ENCODE data around the gene UAP1.

UAP1 gene

DNA sequence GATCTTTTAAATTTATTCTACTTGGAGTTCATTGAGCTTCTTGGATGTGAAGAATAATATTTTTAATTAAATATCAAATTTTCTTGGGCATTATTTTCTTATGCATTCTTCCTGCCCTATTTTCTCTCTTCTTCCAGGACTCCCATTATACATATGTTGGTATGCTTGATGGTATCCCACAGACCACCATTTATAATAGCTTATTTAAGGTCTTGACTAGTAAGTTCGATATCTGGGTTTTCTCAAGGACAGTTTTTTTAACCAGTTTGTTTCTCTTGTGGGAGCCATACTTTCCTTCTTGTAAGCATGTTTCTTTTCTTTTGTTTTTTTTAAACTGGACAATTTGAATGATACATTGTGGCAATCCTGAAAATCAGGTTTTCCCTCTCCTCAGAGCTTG lies 55.3 kb downstream of the UAP1 start:
- DNase-seq (ENCODE audit: low read depth), result no peak

DNA sequence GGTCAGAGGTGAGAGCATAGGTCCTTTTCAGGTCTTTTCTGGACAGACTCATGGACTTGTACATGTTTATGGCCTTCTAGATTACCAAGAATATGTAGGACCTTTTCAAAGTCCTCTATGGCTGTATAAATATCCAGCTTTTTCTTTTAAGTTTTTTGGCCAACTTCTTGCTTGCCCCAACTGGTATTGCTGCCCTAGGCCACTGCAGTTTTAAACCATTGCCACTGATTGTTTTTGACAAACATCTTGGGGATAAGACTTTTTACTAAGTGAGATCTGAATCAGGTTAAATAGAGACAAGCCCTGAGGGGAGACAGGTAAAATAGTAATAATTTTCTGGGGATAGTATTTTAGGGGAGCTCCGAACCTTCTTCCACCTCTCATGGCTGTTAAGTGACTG lies 56.0 kb downstream of the UAP1 start:
- DNase-seq (ENCODE audit: low read depth), result no peak

DNA sequence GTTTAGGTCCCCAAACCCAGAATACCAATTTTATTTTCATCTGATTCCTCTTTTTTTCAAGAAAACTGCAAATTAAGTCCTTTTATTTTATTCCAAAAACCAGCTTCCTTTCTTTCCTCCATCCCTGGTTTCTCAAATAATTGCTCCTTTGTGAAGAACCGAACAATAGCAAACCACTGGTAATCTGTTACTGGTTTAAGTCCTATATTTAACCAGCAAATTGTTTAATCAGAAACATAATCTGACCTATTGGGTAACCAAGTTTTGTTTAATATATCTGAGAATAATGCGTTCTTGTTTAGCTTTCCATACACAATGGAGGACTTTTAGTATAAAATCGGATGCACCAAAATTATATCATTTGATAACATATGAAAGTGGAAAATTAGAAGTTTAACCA lies 57.6 kb downstream of the UAP1 start:
- DNase-seq (ENCODE audit: low read depth), result no peak

DNA sequence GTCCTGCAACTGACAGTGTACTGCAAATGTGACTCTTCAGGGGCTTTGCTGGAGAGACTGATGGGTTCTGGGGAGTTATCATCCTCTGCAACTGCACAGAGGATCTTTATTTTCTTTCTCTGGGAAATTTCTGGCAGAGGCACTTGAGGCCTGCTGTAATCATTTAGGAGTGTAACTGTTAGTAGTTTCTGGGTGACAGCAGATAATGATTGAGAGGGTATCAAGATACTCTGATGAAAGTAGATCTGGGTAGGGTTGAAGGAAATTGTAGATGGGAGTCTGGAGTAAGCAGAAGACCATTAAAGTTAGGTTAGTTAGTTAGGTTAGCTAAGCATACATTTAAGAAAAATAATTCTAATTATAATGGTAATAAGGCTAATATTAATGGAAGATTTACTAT lies 59.7 kb downstream of the UAP1 start:
- no peak for DNase-seq (ENCODE audit: low read depth)

DNA sequence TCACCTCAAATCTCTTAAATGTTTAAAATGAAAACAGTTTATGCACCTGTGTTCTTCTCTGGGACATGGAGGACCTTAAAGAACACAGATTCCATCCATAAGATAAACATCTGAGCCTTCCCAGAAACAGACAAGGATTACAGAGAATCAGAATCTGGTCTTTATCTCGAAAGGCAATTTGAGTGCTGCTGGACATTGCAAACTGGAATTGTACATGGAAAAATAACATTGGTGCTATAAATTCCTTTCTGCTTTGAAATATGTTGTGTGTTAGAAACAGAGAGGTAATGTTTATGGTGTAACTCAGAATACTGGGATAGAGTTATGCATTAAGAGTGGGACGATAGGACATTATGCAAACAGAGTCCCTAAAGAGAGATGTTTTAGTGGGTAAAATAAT lies 64.2 kb downstream of the UAP1 start:
- DNase-seq (ENCODE audit: low read depth), result no peak

DNA sequence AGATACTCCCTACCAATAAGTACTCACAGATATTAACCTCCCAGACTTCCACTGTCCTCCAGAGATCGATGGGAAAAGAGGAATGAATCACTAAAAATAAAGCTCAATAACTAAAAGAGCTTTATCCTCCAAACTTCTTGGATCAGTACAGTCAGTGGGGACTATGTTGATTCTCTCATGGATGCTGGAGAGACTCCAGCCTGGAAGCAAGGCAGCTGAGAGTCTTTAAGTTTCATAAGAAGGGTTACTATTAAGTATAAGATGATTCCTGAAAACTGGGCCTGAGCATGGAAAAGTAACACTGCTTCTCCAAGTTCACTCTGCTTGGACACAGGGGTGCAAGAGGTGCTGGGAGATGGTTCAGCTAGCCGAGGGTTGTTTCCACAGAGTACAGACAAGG lies 64.6 kb downstream of the UAP1 start:
- no peak for DNase-seq (ENCODE audit: low read depth)

DNA sequence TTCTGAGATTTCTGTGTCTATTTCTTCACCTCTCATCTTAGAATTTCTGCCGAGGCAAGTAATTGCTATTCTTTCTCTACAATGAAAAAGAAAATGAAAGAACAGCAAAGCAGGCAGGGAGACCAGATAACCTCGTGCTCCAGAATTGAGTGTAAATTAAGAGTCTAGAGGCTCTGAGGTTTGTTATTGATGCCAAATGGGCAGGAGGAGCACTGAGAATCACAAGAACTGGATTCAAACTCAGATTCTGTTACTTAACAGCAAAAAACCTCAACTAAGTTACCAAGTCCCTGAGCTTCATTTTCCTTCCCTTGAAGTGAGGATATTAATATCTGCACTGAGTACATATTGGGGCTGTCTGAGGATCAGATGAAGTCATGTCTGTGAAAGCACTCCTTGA lies 65.2 kb downstream of the UAP1 start:
- DNase-seq (ENCODE audit: low read depth), result no peak

DNA sequence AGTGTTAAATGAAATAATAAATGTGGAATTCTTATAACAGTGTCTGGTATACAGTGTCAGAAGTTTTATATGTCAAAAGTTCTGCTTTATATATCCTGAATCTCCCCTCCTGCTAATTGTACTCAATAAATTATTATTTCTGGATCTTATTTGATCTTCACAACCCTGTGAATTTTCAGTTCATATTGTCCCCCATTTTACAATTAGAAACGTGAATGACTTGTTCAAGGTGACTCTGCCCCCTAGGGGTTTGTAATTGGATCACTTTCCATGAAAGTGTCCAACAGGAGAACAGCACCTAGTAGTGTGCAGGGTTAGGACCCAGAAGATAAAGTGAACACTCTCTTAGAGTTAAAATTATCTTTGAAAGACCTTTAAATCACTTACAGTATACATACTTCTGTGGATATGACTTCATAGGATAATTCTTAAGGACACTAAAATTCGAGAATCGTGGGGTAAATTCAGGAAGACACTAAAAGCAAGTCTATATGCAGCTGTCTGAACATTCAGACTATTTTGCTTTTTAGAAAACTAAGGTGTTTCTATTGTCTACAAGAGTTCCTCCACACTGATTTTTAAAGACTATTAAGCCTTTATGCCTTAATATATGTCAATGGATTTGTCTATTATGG lies 66.3 kb downstream of the UAP1 start:
- DNase-seq (ENCODE audit: low read depth), result no peak

DNA sequence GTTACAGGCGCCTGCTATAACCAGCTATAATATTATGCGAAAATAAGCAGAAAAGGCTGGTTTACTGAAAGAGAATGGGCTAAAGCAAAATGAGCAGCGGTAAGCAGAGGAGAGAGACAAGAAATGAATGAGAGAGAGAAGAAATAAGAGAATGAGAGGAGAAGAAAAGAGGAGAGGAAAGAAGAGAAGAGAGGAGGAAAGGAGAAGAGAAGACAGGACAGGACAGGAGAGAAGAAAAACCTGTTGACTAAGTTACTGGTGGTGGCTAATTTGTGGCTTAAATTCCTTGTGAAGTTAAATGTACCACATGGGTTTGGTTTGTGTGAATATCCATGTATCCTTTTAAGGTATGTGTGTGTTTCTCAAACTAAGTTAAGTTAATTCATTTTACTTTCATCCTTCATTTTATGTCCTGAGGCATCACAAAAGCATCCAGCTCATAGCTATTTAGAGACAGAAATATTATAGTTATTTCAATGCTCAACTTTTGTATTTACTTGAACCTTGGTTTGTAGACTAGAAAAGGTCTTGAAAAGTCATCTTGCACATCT lies 67.6 kb downstream of the UAP1 start:
- no peak for DNase-seq (ENCODE audit: low read depth)

DNA sequence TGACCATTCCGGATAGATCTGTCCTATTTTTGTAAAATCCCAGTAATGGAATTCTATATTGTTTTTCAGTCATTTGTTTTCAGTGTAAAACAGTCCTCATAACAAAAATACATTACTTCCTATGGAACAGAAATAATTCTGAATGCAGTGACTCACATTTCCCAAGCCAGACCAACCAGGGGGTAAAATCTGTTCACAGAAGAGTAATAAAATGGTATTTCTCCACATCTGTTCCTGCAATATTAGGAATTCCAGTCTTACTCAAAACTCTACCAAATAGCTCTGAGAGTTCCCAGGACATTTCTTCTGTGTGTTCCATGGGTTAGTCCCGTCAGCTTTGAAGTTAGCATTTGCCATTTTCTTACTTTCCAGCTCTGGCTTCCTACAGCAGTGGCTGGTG lies 68.1 kb downstream of the UAP1 start:
- DNase-seq (ENCODE audit: low read depth), result no peak

DNA sequence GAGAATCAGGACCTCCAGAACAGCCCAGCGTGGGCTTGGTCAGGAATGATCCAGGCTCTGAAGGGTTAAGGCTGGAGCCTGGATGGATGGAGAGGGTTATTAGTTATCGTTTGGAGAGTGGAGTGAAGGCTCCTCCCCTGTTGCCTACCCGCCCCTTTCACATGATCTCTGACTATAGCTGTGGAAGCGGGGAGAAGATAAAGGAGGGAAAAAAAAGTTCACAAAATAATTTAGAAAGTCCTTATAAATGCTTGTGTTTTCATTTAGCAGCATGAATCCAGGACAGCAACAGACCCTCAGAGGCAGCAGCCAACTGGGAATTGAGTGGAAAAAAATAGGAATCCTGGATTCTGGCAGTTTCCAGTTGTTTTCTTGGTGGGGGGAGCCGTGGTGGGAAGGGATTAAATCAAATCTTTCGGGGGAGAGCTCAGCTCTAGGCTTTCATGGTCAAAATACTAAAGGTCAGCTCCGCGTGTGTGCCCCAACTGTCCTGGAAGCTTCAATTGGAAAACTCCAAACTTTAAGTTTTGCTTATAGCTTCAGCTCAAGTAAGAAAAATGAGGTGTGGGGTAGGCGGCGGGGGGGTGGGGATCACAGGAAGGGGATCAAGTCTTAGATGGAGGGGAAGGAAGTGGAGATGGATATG lies 70.1 kb downstream of the UAP1 start:
- DNase-seq (ENCODE audit: low read depth), result no peak

DNA sequence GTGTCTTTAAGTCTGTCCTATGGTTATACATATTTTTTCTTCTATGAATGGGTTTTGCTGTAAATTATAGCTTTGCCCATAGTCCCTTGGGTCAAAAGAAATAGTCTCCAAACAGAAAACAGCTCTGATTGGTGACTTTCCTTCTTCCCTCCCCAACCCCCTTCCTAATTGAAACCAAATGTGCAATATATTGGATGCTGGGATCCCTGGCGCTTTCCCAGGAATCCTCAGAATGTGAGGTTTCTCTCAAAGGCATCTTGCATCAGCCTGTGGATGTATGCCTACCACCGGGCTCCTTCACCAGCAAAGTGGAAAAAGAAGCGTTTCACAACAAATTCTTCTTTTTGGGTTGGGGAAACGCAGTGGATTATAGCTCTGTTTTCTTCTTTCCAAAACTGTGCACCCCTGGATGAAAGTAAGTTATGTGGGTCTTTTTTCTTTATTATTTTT lies 70.7 kb downstream of the UAP1 start, which contains the start of gene DDR2:
Gene DDR2 (plus strand): TSS at position 248 of the 450 bp plus-strand sequence. CDS start 86,600 bp downstream, outside the sequence.
- no peak for DNase-seq (ENCODE audit: low read depth)

DNA sequence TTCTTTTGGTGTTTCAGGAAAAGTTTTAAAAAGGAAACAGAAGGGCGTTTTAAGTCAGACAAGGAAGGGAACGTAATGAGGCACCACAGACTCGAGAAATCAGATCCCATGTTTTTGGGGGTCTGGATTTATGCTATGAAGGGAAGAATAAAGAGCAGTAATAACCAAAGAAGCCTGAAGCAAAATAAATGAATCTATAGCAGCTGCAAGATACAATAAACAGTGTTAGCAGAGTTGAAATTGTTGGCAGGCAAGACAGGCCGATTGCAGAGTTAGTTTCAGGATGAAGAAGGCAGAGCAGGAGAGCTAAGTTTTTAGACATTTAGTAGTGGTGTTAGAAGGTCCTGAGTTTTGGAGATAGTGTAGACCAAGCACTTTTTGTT lies 71.2 kb downstream of the UAP1 start:
- DNase-seq (ENCODE audit: low read depth), result no peak

DNA sequence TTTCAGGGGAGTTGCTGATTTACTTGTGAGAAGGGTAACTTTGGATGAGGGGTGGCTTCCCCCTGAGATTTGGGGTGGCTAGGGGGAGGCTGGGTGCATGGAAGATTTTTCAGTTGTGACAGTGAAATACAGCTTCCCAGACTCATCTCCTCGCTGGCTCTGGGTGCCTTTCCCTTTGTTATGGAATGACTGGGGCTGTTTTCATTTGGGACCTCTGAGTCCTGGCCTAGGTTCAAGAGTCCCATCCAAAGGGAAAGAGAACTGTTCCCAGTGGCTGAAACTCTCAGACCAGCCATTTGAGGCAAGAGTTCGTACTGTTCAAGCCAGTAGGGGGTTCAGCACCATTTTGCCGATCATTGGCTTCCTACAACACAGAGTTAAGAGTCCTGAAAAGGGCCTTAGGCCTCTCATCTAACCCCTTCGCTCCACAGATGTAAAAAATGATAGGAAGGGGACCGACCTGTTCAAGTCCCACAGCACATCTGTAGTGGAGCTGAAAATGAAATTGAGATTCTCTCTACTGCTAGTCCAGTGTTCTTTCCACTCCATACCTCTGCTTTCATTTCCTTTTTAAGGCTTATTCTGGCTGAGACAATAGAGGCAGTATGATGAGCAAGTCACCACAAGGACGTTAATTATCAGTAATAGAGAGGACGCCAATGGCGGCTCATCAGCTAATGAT lies 71.7 kb downstream of the UAP1 start:
- DNase-seq (ENCODE audit: low read depth), result no peak

DNA sequence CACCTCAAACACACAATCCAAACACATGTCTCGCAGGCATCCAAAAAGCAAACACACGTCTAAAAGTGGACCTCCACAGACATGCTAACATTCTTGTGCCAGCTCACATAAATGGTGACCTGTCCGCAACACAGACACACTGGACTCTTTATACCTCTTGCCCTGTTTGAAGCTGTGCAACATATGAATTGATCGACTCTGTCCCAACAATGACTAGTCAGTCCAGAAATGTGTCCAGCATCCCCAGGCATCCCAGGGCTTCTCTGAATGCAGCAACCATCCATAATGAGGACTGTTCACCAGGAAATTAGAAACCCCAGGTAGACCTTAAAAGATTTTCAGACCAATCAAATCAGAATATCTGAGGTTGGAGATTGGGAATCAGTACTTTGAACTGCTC lies 73.9 kb downstream of the UAP1 start:
- DNase-seq (ENCODE audit: low read depth), result no peak

DNA sequence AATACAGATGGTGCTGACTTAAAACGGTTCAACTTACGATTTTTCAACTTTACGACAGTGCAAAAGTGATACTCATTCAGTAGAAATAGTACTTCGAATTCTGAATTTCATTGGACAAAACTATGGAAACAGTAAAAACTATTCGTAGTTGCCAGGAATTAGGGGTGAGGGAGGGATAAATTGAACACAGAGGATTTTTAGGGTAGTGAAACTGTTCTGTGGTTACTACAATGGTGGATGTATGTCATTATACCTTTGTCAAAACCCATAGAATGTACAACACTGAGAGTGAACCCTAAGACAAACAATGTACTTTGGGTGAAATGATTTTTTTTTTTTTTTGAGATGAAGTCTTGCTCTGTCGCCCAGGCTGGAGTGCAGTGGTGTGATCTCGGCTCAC lies 78.2 kb downstream of the UAP1 start:
- no peak for DNase-seq (ENCODE audit: low read depth)

DNA sequence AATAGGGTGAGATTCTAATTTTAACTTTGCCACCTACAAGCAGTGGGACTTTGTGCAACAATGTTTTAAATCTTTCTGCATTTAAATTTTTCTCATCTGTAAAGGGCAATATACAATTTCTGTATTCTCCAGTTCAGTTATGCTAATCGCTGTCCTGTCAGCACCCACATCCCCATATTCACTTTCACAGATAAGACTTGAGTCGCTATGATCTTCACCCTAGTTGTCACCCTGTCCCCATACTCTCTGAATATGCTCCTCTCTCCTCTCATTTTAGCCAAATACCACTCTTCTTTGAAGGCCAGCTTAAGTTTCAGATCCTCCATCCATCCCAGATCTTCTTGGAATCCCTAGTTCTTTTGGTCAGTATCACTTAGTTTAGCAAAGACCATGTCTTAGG lies 79.6 kb downstream of the UAP1 start:
- DNase-seq (ENCODE audit: low read depth), result no peak

DNA sequence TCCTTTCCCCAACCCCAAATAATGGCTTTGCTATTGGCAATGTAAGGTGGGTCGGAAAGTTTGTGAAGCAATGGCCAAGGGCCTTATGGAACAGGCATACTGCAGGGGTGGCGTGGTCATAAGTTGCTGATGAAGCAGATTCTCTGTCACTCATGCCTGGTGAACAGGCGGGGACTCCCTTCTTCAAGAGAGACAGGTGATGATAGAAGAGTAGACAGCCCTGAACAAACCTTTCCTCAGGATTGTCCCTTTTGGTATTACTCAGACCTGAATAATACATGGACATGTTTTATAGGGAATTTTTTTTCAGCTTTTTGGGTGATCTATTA lies 83.4 kb downstream of the UAP1 start:
- DNase-seq (ENCODE audit: low read depth), result no peak

DNA sequence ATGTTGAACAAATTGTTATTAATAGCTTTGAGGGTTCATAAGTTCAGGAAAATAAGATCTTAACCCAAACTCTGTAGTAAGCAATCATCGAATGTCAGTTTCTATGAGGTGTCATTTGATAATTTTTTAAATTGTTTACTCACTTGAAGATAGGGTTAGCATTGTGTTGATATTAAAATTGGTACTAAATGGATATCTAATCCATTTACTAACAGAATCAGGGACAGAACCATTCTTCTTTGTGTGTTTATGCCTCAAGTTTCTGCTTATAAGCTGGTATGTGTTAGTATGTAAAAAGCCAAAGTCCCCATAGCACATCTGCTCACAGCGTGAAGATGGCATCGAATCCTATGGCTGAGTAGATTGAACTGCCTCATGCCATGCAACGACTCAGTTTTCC lies 84.1 kb downstream of the UAP1 start:
- DNase-seq (ENCODE audit: low read depth), result no peak

DNA sequence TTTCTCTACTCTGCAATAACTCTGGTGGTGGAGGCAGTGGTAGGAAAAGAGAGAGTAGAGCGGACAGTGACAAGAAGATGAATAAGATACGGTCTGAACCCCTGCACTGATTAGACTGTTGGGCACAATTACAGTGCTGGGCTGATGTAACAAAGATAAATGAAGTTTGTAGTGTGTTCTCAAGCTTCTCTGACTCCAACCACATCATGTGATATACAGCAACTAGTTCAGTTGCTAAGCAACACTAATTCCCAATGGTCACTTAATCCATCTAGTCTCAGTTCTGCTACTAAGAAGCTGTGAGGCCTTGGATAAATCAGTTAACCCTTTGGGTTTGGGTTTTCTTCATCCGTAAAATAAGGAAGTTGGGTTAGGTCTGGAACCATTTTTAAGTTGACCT lies 88.1 kb downstream of the UAP1 start:
- DNase-seq (ENCODE audit: low read depth), result no peak
